Measurements from ENCODE around the gene NTRK1.

DNA sequence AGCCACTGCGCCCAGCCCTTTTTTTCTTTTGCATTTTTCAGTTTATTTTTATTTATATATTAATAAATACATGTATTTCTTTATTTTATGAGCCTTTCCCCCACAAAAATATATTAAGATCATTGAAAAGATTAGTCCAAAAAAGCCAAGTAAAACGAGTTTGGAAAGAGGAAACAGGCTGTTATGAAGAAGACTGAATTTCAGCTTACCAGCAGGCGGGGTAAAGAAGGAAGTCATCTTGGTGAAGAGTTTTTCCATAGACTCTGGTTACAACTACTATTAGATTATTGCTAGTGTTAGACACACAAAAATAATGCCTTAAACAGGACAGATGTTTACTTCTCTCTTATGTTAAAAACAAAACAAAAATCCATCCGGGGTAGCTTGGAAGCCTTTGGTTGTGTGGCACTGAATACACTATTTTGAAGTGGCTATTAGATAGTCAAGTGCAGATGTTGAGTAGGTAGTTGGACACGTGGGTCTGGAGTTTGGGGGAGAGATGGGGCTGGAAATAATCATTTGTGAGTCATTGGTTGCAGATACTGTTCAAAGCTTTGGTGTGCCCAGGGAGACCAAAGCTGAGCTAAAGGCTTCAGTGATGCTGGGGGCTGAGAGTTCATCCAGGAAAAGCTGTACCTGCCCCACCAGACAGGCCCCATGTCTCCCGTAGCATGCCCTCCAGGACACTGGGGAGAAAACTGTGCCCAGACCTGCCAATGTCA, 51.1 kb downstream of the NTRK1 start:
- TF ChIP-seq POLR2AphosphoS5 (IDR thresholded peaks at IDR 0.05) (no peak), CTCF (IDR thresholded peaks at IDR 0.05) (no peak)

All from prostate gland (tissue), 2 donors.